Neural progenitor cell (in vitro differentiated cells): ENCODE results near the gene TOR1AIP2. TPM values are rescaled to one million over a fixed set of nuclear protein-coding genes. Genes with fewer than 3 reads are reported as not detected.

ENCODE experiments used
- DNase-seq: peaks from one replicate; pipeline ENCODE4 v3.0.0-alpha.2; 2016; ENCODE audit warnings: low spot score
- H2AFZ ChIP-seq: fragments of 200-600 bp; sonication (generic); replicated peaks from 2 replicates; pipeline ENCODE4 v1.6.1; 2016; ENCODE audit warnings: antibody characterized with exemption
- H3F3A ChIP-seq: fragments of 200-600 bp; sonication (generic); 2 replicates; pipeline ENCODE4 v1.6.1; 2016; ENCODE audit warnings: antibody characterized with exemption, low read depth
- H3K27ac ChIP-seq: fragments of 200-600 bp; sonication (generic); 2 replicates; pipeline ENCODE4 v1.5.1; 2016; ENCODE audit warnings: mild to moderate bottlenecking
- H3K27me3 ChIP-seq: fragments of 200-600 bp; sonication (generic); 2 replicates; pipeline ENCODE4 v1.6.1; 2016; ENCODE audit warnings: mild to moderate bottlenecking, moderate library complexity
- H3K36me3 ChIP-seq: fragments of 200-600 bp; sonication (generic); 2 replicates; pipeline ENCODE4 v1.5.1; 2016
- H3K4me1 ChIP-seq: fragments of 200-600 bp; sonication (generic); 2 replicates; pipeline ENCODE4 v1.6.1; 2016; ENCODE audit warnings: mixed run types
- H3K4me2 ChIP-seq: fragments of 200-600 bp; sonication (generic); 2 replicates; pipeline ENCODE4 v1.6.1; 2016
- H3K4me3 ChIP-seq: fragments of 200-600 bp; sonication (generic); 2 replicates; pipeline ENCODE4 v1.5.1; 2016
- H3K79me2 ChIP-seq: fragments of 200-600 bp; sonication (generic); 2 replicates; pipeline ENCODE4 v1.6.1; 2016; ENCODE audit warnings: low read depth
- H3K9ac ChIP-seq: fragments of 200-600 bp; sonication (generic); 2 replicates; pipeline ENCODE4 v1.6.1; 2016
- H3K9me3 ChIP-seq: fragments of 200-600 bp; sonication (generic); 2 replicates; pipeline ENCODE4 v1.5.1; 2016; ENCODE audit warnings: low read depth
- H4K20me1 ChIP-seq: fragments of 200-600 bp; sonication (generic); 2 replicates; pipeline ENCODE4 v1.6.1; 2016; ENCODE audit warnings: low read depth
- H3K27ac Mint-ChIP-seq: 3 replicates; pipeline ENCODE4 v1.8.0; 2021; ENCODE audit warnings: mixed read lengths
- H3K27me3 Mint-ChIP-seq: 2 replicates; pipeline ENCODE4 v1.8.0; 2022; ENCODE audit warnings: low read depth, mild to moderate bottlenecking, inconsistent platforms, moderate library complexity, mixed read lengths; ENCODE audit not compliant: insufficient read depth
- H3K36me3 Mint-ChIP-seq: 3 replicates; pipeline ENCODE4 v1.8.0; 2021; ENCODE audit warnings: mixed read lengths
- H3K4me1 Mint-ChIP-seq: 3 replicates; pipeline ENCODE4 v1.8.0; 2021; ENCODE audit warnings: mixed read lengths
- H3K4me3 Mint-ChIP-seq: 3 replicates; pipeline ENCODE4 v1.8.0; 2021; ENCODE audit warnings: mild to moderate bottlenecking, moderate library complexity, mixed read lengths
- H3K9me3 Mint-ChIP-seq: 3 replicates; pipeline ENCODE4 v1.8.0; 2020; ENCODE audit warnings: mixed read lengths
- EZH2 ChIP-seq: fragments of 200-600 bp; sonication (generic); IDR thresholded peaks from 2 replicates; pipeline ENCODE4 v1.6.1; 2017; ENCODE audit warnings: antibody characterized with exemption, mild to moderate bottlenecking, moderate library complexity
- EZH2phosphoT487 ChIP-seq: fragments of 200-600 bp; sonication (generic); IDR thresholded peaks from 2 replicates; pipeline ENCODE4 v1.6.1; 2017; ENCODE audit warnings: antibody characterized with exemption
- total RNA-seq: library from RNA; depleted of rRNA; stranded (reverse); fragments of >200 nt; gene quantifications from 2 replicates; pipeline ENCODE4 v1.2.3, GENCODE V29; 2015; ENCODE audit warnings: low replicate concordance
- TF ChIP-seq, protein P1 (sequence below): fragments of 200-600 bp; sonication (generic); IDR thresholded peaks from 2 replicates; pipeline ENCODE4 v1.5.1; 2017; ENCODE audit warnings: antibody characterized with exemption, mild to moderate bottlenecking

The TOR1AIP2 gene
- total RNA-seq, 1 donor from 2014 or later, result 89.5 TPM

GRCh38 chr1:179882253-179883039 lies 4.8 kb upstream of the TOR1AIP2 start, which contains the start of gene TOR1AIP1:
Gene TOR1AIP1, plus strand, starts transcription at chr1:179882285. Its CDS starts 218 bp downstream, at chr1:179882503.
- peak within 1 kb of the TSS; percentile 99 for H3K27ac ChIP-seq
- H3K9me3 ChIP-seq, result no peaks in the 10 kb centered on the region
- Mint-ChIP-seq H3K4me3 (peak within 1 kb of the TSS; percentile 99), H3K4me1 (peaks cover 33% of the 10 kb centered on the region), H3K9me3 (no peaks in the 10 kb centered on the region), H3K27me3 (peaks cover 3% of the 10 kb centered on the region), H3K27ac (peak within 1 kb of the TSS; percentile 100), H3K36me3 (no peaks in the 10 kb centered on the region)
- H3K36me3 ChIP-seq, result peaks cover 11% of the 10 kb centered on the region
- no peak for TF ChIP-seq EZH2phosphoT487
- TF ChIP-seq, protein P1, sequence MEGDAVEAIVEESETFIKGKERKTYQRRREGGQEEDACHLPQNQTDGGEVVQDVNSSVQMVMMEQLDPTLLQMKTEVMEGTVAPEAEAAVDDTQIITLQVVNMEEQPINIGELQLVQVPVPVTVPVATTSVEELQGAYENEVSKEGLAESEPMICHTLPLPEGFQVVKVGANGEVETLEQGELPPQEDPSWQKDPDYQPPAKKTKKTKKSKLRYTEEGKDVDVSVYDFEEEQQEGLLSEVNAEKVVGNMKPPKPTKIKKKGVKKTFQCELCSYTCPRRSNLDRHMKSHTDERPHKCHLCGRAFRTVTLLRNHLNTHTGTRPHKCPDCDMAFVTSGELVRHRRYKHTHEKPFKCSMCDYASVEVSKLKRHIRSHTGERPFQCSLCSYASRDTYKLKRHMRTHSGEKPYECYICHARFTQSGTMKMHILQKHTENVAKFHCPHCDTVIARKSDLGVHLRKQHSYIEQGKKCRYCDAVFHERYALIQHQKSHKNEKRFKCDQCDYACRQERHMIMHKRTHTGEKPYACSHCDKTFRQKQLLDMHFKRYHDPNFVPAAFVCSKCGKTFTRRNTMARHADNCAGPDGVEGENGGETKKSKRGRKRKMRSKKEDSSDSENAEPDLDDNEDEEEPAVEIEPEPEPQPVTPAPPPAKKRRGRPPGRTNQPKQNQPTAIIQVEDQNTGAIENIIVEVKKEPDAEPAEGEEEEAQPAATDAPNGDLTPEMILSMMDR, result peak; percentile 44
- TF ChIP-seq EZH2, result peak; percentile 62
- H4K20me1 ChIP-seq, result no peaks in the 10 kb centered on the region
- H3F3A ChIP-seq, result peaks cover 28% of the 10 kb centered on the region
- H3K4me3 ChIP-seq, result peak within 1 kb of the TSS; percentile 90
- peak within 1 kb of the TSS; percentile 91 for H3K9ac ChIP-seq
- H3K79me2 ChIP-seq, result peaks cover 23% of the 10 kb centered on the region
- peak within 1 kb of the TSS; percentile 93 for H2AFZ ChIP-seq
- H3K4me2 ChIP-seq, result peak within 1 kb of the TSS; percentile 88
- H3K27me3 ChIP-seq, result no peaks in the 10 kb centered on the region
- peaks cover 15% of the 10 kb centered on the region for H3K4me1 ChIP-seq
- peak; percentile 99 for DNase-seq

- DNase-seq, result no peak
- peak overlapping the region; percentile 99 for H3K4me3 Mint-ChIP-seq
- no peaks in the 10 kb centered on the region for H4K20me1 ChIP-seq
- no peaks in the 10 kb centered on the region for H3K9me3 ChIP-seq
- peak overlapping the region; percentile 91 for H3K9ac ChIP-seq
- peaks cover 28% of the 10 kb centered on the region for H3F3A ChIP-seq
- peak overlapping the region; percentile 99 for H3K27ac ChIP-seq
- peak overlapping the region; percentile 100 for H3K27ac Mint-ChIP-seq
- peaks cover 30% of the 10 kb centered on the region for H3K79me2 ChIP-seq
- H3K27me3 ChIP-seq, result no peaks in the 10 kb centered on the region
- TF ChIP-seq EZH2phosphoT487 (no peak), EZH2 (no peak)
- TF ChIP-seq, protein P1, result no peak
- H3K9me3 Mint-ChIP-seq, result no peaks in the 10 kb centered on the region
- H3K27me3 Mint-ChIP-seq, result peaks cover 4% of the 10 kb centered on the region
- peaks cover 11% of the 10 kb centered on the region for H3K36me3 ChIP-seq
- H3K4me3 ChIP-seq, result peak overlapping the region; percentile 90
- no peaks in the 10 kb centered on the region for H3K36me3 Mint-ChIP-seq
- peak overlapping the region; percentile 80 for H2AFZ ChIP-seq
- peaks cover 36% of the 10 kb centered on the region for H3K4me1 Mint-ChIP-seq
- peak overlapping the region; percentile 88 for H3K4me2 ChIP-seq
- H3K4me1 ChIP-seq, result peaks cover 19% of the 10 kb centered on the region
Measured at GRCh38 chr1:179881642-179882252, 4.1 kb upstream of the TOR1AIP2 start.

GRCh38 chr1:179879797-179880196 lies 2.2 kb upstream of the TOR1AIP2 start:
- peaks cover 42% of the 10 kb centered on the region for H3K79me2 ChIP-seq
- H3K4me1 ChIP-seq, result peaks cover 28% of the 10 kb centered on the region
- no peak overlapping the region for H3K9ac ChIP-seq
- peaks cover 28% of the 10 kb centered on the region for H3F3A ChIP-seq
- H4K20me1 ChIP-seq, result peaks cover 8% of the 10 kb centered on the region
- Mint-ChIP-seq H3K27me3 (peaks cover 6% of the 10 kb centered on the region), H3K4me3 (no peak overlapping the region), H3K9me3 (no peaks in the 10 kb centered on the region), H3K27ac (no peak overlapping the region), H3K4me1 (peaks cover 46% of the 10 kb centered on the region), H3K36me3 (no peaks in the 10 kb centered on the region)
- no peak overlapping the region for H2AFZ ChIP-seq
- H3K4me2 ChIP-seq, result no peak overlapping the region
- no peaks in the 10 kb centered on the region for H3K9me3 ChIP-seq
- H3K36me3 ChIP-seq, result peaks cover 3% of the 10 kb centered on the region
- no peak overlapping the region for H3K4me3 ChIP-seq
- DNase-seq, result no peak
- H3K27me3 ChIP-seq, result no peaks in the 10 kb centered on the region
- TF ChIP-seq EZH2 (no peak), EZH2phosphoT487 (no peak)
- TF ChIP-seq, protein P1, result no peak
- H3K27ac ChIP-seq, result no peak overlapping the region
